ENCODE data around the gene ERFE.

The ERFE gene

GRCh38 chr2:238182362-238182761 lies 23.6 kb downstream of the ERFE start:
- peaks cover 99 to 100% (median 100%) of the 10 kb centered on the region in 3 donors for H3K36me3 ChIP-seq
- no peaks in the 10 kb centered on the region for H3K27me3 ChIP-seq

GRCh38 chr2:238183821-238184220 lies 25.1 kb downstream of the ERFE start:
- H3K4me3 ChIP-seq: no peak overlapping the region
- intact Hi-C loops (cut with DNase I; ENCODE audit: low total_unique reads): no loop called here
- H3K27me3 ChIP-seq: no peaks in the 10 kb centered on the region
- no peaks in the 10 kb centered on the region for H3K4me1 ChIP-seq
- no peak for TF ChIP-seq CTCF (IDR thresholded peaks at IDR 0.05)
- no peaks in the 10 kb centered on the region for H3K9me3 ChIP-seq
- no peak overlapping the region for H3K27ac ChIP-seq
- no peak for DNase-seq
- peaks cover 99 to 100% (median 100%) of the 10 kb centered on the region in 3 donors for H3K36me3 ChIP-seq

More at GRCh38 chr2:238182362-238182761, 23.6 kb downstream of the ERFE start:
- no peaks in the 10 kb centered on the region for H3K4me1 ChIP-seq
- DNase-seq: no peak
- no peak for TF ChIP-seq CTCF (IDR thresholded peaks at IDR 0.05)
- no peak overlapping the region for H3K4me3 ChIP-seq
- H3K27ac ChIP-seq: no peak overlapping the region
- no peaks in the 10 kb centered on the region for H3K9me3 ChIP-seq
- intact Hi-C loops (cut with DNase I; ENCODE audit: low total_unique reads): no loop called here

GRCh38 chr2:238187618-238188548 lies 29.1 kb downstream of the ERFE start:
- peaks cover 96 to 100% (median 99%) of the 10 kb centered on the region in 3 donors for H3K36me3 ChIP-seq
- no peak overlapping the region for H3K27ac ChIP-seq
- H3K27me3 ChIP-seq: no peaks in the 10 kb centered on the region

GRCh38 chr2:238190445-238190844 lies 31.7 kb downstream of the ERFE start:
- Histone ChIP-seq H3K27ac (no peak overlapping the region), H3K36me3 (peaks cover 84 to 95% (median 92%) of the 10 kb centered on the region in 3 donors), H3K4me3 (no peak overlapping the region), H3K4me1 (peaks cover 0 to 2% (median 0%) of the 10 kb centered on the region in 4 donors), H3K27me3 (no peaks in the 10 kb centered on the region), H3K9me3 (no peaks in the 10 kb centered on the region)
- intact Hi-C loops (cut with DNase I; ENCODE audit: low total_unique reads): loop anchor here (10.0 kb wide), 1 partner anchor 106 kb away; no protein-coding TSS in a partner anchor
- DNase-seq: no peak
- TF ChIP-seq CTCF (IDR thresholded peaks at IDR 0.05): no peak

More at GRCh38 chr2:238187618-238188548, 29.1 kb downstream of the ERFE start:
- Histone ChIP-seq H3K4me1 (no peaks in the 10 kb centered on the region), H3K9me3 (no peaks in the 10 kb centered on the region), H3K4me3 (no peak overlapping the region)
- no peak for DNase-seq
- intact Hi-C loops (cut with DNase I; ENCODE audit: low total_unique reads): no loop called here
- TF ChIP-seq CTCF (IDR thresholded peaks at IDR 0.05): no peak

- H3K4me3 ChIP-seq: peak overlapping the region; percentile 63 to 94
- H3K4me1 ChIP-seq: peaks cover 0 to 45% (median 26%) of the 10 kb centered on the region in 4 donors
- no peaks in the 10 kb centered on the region for H3K9me3 ChIP-seq
- H3K27ac ChIP-seq: peak overlapping the region; percentile 90 to 96
- H3K27me3 ChIP-seq: no peaks in the 10 kb centered on the region
- no peak for DNase-seq
- no peak for TF ChIP-seq CTCF (IDR thresholded peaks at IDR 0.05)
- H3K36me3 ChIP-seq: no peaks in the 10 kb centered on the region
- intact Hi-C loops (cut with DNase I; ENCODE audit: low total_unique reads): no loop called here
Observed at GRCh38 chr2:238202326-238203093, 43.7 kb downstream of the ERFE start.
